ENCODE measurements around the gene BATF3.

Gene BATF3

DNA sequence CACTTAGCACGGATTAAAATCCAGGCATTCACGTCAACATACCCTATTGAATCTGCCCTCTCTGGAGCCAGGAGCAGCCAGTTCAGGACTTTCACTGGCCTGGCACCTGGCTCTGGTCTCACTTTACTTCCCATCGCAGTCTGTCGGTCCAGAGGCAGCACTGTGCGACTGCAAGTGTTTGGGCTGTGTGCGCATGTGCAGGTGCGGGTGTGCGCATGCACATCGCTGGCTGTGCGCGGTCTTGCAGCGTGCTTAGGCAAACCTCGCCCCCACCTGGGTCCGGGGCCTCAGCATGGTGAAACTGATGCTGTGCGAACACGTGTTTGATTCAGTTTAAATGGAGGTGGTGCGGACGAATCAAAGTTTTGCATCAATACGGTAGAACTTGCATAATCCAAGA is 53.1 kb downstream of the BATF3 start:
- 93% methylated on average over 18 of the region's 19 CpGs for WGBS
- Histone ChIP-seq H3K27me3 (ENCODE audit: control insufficient read depth in 1 of 2, insufficient read depth in 1 of 2, low read length in 2 of 2) (peaks cover 0 to 10% of the 10 kb centered on the region in 2 experiments), H4K91ac (ENCODE audit: low read length) (no peak overlapping the region), H3K9ac (ENCODE audit: low read length) (no peak overlapping the region), H2BK12ac (ENCODE audit: low read length in 2 of 2) (no peak overlapping the region), H3K4me1 (ENCODE audit: control insufficient read depth, insufficient read depth, low read depth, low read length) (peaks cover 2% of the 10 kb centered on the region), H2BK15ac (ENCODE audit: low read depth, poor library complexity, severe bottlenecking) (no peak overlapping the region), H3K36me3 (ENCODE audit: control insufficient read depth in 1 of 2, insufficient read depth in 2 of 2, low read depth in 1 of 2, low read length in 2 of 2) (no peaks in the 10 kb centered on the region), H3K27ac (ENCODE audit: low read length, poor library complexity, severe bottlenecking) (no peak overlapping the region), H3K18ac (ENCODE audit: low read depth in 1 of 2, low read length in 2 of 2) (no peak overlapping the region), H3K4ac (ENCODE audit: low read depth in 1 of 2, low read length in 2 of 2) (no peak overlapping the region), H3K9me3 (ENCODE audit: control insufficient read depth, low read length) (no peaks in the 10 kb centered on the region), H2BK120ac (ENCODE audit: low read depth, low read length) (no peak overlapping the region), H3K4me2 (ENCODE audit: low read length, poor library complexity, severe bottlenecking) (no peak overlapping the region), H3K14ac (ENCODE audit: low read length in 2 of 2) (peak overlapping the region in 1 of 2 experiments; percentile 9), H3K79me1 (replicated peaks; ENCODE audit: low read length, poor library complexity, severe bottlenecking) (no peaks in the 10 kb centered on the region), H2BK5ac (ENCODE audit: low read depth, low read length, poor library complexity, severe bottlenecking) (no peak overlapping the region), H3K4me3 (ENCODE audit: insufficient read depth in 1 of 2, low read depth in 1 of 2, low read length in 2 of 2) (no peak overlapping the region), H2AK5ac (ENCODE audit: low read length, severe bottlenecking) (no peak overlapping the region), H3K23ac (ENCODE audit: low read length in 2 of 2) (no peak overlapping the region), H4K8ac (ENCODE audit: low read length) (no peak overlapping the region), H2AFZ (ENCODE audit: low read depth, low read length) (no peak overlapping the region)
- no peak for DNase-seq

DNA sequence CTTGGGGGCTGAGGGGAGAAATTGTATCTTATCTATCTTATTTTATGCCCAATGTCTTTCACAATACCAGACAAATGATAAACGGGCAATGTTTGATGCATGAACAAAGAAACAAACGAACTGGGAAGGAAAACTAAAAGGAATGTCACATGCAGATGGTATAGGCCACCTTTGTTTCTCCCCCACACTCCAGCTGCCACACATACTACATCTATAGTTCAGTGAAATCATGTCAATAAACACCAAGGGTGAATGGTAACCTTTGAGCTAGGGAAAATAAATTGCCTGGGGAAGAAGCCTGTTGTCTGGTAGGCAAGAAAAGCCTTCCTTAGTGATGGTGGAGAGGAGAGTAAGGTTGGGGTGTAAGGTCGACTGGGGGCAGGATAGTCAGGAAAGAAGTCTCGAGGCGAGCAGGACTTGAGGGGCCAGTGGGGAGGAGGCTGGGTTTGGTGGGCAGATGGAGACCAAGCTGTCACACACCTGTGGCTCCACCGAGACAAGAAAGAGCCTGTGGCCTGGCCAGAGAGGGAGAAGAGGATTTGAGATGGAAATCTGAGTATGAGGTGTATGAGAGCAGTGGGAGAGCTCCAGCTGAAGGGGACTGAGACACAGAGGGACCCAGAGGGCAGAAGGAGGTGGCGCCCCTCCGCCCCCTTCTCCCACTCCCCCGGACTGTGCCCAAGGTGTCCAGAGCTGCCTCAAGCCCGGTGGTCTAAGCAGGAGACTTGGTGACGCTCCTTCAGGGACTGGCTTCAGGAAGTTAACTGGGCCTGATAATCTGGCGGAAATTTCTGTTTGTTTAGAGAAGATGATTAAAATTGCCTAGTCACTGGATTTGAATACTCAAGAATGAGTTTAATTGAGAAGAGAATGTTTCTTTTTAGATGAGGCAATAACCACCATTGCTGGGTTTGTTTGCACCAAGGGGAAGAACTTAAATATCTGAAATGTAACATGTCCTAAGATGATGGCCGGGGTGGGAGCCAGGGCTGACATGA is 53.8 kb downstream of the BATF3 start:
- no peak overlapping the region for H3K4ac ChIP-seq (ENCODE audit: low read depth in 1 of 2, low read length in 2 of 2)
- H4K91ac ChIP-seq (ENCODE audit: low read length) = no peak overlapping the region
- 87% methylated on average over 13 of the region's 13 CpGs for whole genome bisulfite sequencing
- no peak for DNase-seq
- H3K14ac ChIP-seq (ENCODE audit: low read length in 2 of 2) = no peak overlapping the region
- H3K79me1 ChIP-seq (replicated peaks; ENCODE audit: low read length, poor library complexity, severe bottlenecking) = no peaks in the 10 kb centered on the region
- H2BK5ac ChIP-seq (ENCODE audit: low read depth, low read length, poor library complexity, severe bottlenecking) = no peak overlapping the region
- no peak overlapping the region for H2BK120ac ChIP-seq (ENCODE audit: low read depth, low read length)
- H3K36me3 ChIP-seq (ENCODE audit: control insufficient read depth in 1 of 2, insufficient read depth in 2 of 2, low read depth in 1 of 2, low read length in 2 of 2) = no peaks in the 10 kb centered on the region
- H3K9me3 ChIP-seq (ENCODE audit: control insufficient read depth, low read length) = no peaks in the 10 kb centered on the region
- no peak overlapping the region for H3K4me3 ChIP-seq (ENCODE audit: insufficient read depth in 1 of 2, low read depth in 1 of 2, low read length in 2 of 2)
- no peak overlapping the region for H3K27ac ChIP-seq (ENCODE audit: low read length, poor library complexity, severe bottlenecking)
- H3K9ac ChIP-seq (ENCODE audit: low read length) = no peak overlapping the region
- no peak overlapping the region for H3K18ac ChIP-seq (ENCODE audit: low read depth in 1 of 2, low read length in 2 of 2)
- peaks cover 2% of the 10 kb centered on the region for H3K4me1 ChIP-seq (ENCODE audit: control insufficient read depth, insufficient read depth, low read depth, low read length)
- H2BK12ac ChIP-seq (ENCODE audit: low read length in 2 of 2) = peak overlapping the region in 1 of 2 experiments; percentile 22
- H3K27me3 ChIP-seq (ENCODE audit: control insufficient read depth in 1 of 2, insufficient read depth in 1 of 2, low read length in 2 of 2) = peaks cover 0 to 10% of the 10 kb centered on the region in 2 experiments
- H4K8ac ChIP-seq (ENCODE audit: low read length) = no peak overlapping the region
- no peak overlapping the region for H2AFZ ChIP-seq (ENCODE audit: low read depth, low read length)
- H3K23ac ChIP-seq (ENCODE audit: low read length in 2 of 2) = no peak overlapping the region
- no peak overlapping the region for H2AK5ac ChIP-seq (ENCODE audit: low read length, severe bottlenecking)
- no peak overlapping the region for H2BK15ac ChIP-seq (ENCODE audit: low read depth, poor library complexity, severe bottlenecking)
- H3K4me2 ChIP-seq (ENCODE audit: low read length, poor library complexity, severe bottlenecking) = no peak overlapping the region

DNA sequence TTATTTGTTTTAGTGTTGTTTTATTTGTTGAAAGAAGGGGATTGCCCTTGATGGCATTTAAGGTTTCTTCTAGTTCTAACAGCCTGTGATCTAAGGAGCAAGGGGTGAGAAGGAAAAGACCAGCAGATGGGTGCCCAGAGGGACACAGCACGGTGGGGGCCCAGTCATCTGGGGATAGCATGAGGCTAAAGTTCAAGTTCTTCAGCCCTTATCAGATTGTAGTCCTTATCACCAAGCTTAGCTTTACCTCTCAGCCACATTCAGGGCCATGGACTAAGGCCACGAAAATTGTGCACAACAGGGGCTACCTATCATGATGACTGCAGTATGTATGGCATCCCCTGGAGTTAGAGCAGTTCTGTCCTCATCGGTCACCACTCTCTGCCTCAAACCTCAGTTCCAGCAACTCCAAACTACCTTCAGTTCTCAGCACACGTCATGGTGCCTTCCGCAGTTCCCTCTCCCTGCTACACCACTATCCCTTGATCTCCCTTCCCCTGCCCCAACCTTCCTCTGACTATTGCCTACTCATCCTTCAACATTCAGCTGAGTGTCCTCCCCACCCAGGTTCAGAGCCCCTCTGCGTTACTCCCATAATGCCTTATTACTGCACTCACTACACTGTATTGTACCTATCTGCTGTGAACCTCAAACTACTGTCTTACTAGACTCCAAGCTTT is 54.6 kb downstream of the BATF3 start:
- WGBS = 81% methylated on average over 6 of the region's 6 CpGs
- peaks cover 5% of the 10 kb centered on the region for H3K9me3 ChIP-seq (ENCODE audit: control insufficient read depth, low read length)
- no peak overlapping the region for H3K4me3 ChIP-seq (ENCODE audit: insufficient read depth in 1 of 2, low read depth in 1 of 2, low read length in 2 of 2)
- no peak overlapping the region for H3K4ac ChIP-seq (ENCODE audit: low read depth in 1 of 2, low read length in 2 of 2)
- no peaks in the 10 kb centered on the region for H3K36me3 ChIP-seq (ENCODE audit: control insufficient read depth in 1 of 2, insufficient read depth in 2 of 2, low read depth in 1 of 2, low read length in 2 of 2)
- H3K79me1 ChIP-seq (replicated peaks; ENCODE audit: low read length, poor library complexity, severe bottlenecking) = no peaks in the 10 kb centered on the region
- peaks cover 8 to 10% of the 10 kb centered on the region in 2 experiments for H3K27me3 ChIP-seq (ENCODE audit: control insufficient read depth in 1 of 2, insufficient read depth in 1 of 2, low read length in 2 of 2)
- no peak overlapping the region for H2BK120ac ChIP-seq (ENCODE audit: low read depth, low read length)
- H2BK15ac ChIP-seq (ENCODE audit: low read depth, poor library complexity, severe bottlenecking) = no peak overlapping the region
- no peak for DNase-seq
- H2AFZ ChIP-seq (ENCODE audit: low read depth, low read length) = no peak overlapping the region
- no peak overlapping the region for H3K23ac ChIP-seq (ENCODE audit: low read length in 2 of 2)
- peaks cover 2% of the 10 kb centered on the region for H3K4me1 ChIP-seq (ENCODE audit: control insufficient read depth, insufficient read depth, low read depth, low read length)
- H3K4me2 ChIP-seq (ENCODE audit: low read length, poor library complexity, severe bottlenecking) = no peak overlapping the region
- no peak overlapping the region for H3K14ac ChIP-seq (ENCODE audit: low read length in 2 of 2)
- H3K27ac ChIP-seq (ENCODE audit: low read length, poor library complexity, severe bottlenecking) = no peak overlapping the region
- no peak overlapping the region for H3K18ac ChIP-seq (ENCODE audit: low read depth in 1 of 2, low read length in 2 of 2)
- H2BK12ac ChIP-seq (ENCODE audit: low read length in 2 of 2) = peak overlapping the region in 1 of 2 experiments; percentile 11
- no peak overlapping the region for H2BK5ac ChIP-seq (ENCODE audit: low read depth, low read length, poor library complexity, severe bottlenecking)
- no peak overlapping the region for H4K8ac ChIP-seq (ENCODE audit: low read length)
- no peak overlapping the region for H3K9ac ChIP-seq (ENCODE audit: low read length)
- H2AK5ac ChIP-seq (ENCODE audit: low read length, severe bottlenecking) = no peak overlapping the region
- H4K91ac ChIP-seq (ENCODE audit: low read length) = no peak overlapping the region

DNA sequence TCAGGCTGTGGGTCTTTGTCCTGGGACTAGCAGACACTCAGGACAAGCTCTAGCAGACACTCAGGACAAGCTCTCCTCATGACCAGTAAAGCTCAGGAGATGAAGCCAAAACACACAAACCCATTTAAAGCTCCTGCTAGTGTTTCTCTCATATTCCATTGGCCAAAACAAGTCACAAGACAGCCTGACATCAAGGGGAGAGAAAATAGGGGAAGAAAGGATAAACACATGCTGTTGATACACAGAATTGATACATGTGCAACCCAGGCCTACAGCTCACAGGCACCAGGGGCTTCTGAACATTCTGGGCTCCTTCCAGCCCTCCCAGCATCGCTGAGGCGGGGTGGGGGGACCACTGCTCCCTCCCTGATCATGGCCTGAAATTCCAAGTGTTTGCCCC is 55.8 kb downstream of the BATF3 start:
- 86% methylated on average over 2 of the region's 2 CpGs for WGBS
- H2BK5ac ChIP-seq (ENCODE audit: low read depth, low read length, poor library complexity, severe bottlenecking) = no peak overlapping the region
- no peak overlapping the region for H4K91ac ChIP-seq (ENCODE audit: low read length)
- H4K8ac ChIP-seq (ENCODE audit: low read length) = no peak overlapping the region
- H2AK5ac ChIP-seq (ENCODE audit: low read length, severe bottlenecking) = no peak overlapping the region
- H2BK12ac ChIP-seq (ENCODE audit: low read length in 2 of 2) = no peak overlapping the region
- no peaks in the 10 kb centered on the region for H3K79me1 ChIP-seq (replicated peaks; ENCODE audit: low read length, poor library complexity, severe bottlenecking)
- H3K27ac ChIP-seq (ENCODE audit: low read length, poor library complexity, severe bottlenecking) = no peak overlapping the region
- H2BK120ac ChIP-seq (ENCODE audit: low read depth, low read length) = no peak overlapping the region
- peaks cover 5% of the 10 kb centered on the region for H3K9me3 ChIP-seq (ENCODE audit: control insufficient read depth, low read length)
- H3K14ac ChIP-seq (ENCODE audit: low read length in 2 of 2) = no peak overlapping the region
- H3K23ac ChIP-seq (ENCODE audit: low read length in 2 of 2) = no peak overlapping the region
- H3K27me3 ChIP-seq (ENCODE audit: control insufficient read depth in 1 of 2, insufficient read depth in 1 of 2, low read length in 2 of 2) = peaks cover 9 to 10% of the 10 kb centered on the region in 2 experiments
- peaks cover 2% of the 10 kb centered on the region for H3K4me1 ChIP-seq (ENCODE audit: control insufficient read depth, insufficient read depth, low read depth, low read length)
- no peak for DNase-seq
- H3K4ac ChIP-seq (ENCODE audit: low read depth in 1 of 2, low read length in 2 of 2) = no peak overlapping the region
- no peaks in the 10 kb centered on the region for H3K36me3 ChIP-seq (ENCODE audit: control insufficient read depth in 1 of 2, insufficient read depth in 2 of 2, low read depth in 1 of 2, low read length in 2 of 2)
- H2AFZ ChIP-seq (ENCODE audit: low read depth, low read length) = no peak overlapping the region
- H3K9ac ChIP-seq (ENCODE audit: low read length) = no peak overlapping the region
- H3K18ac ChIP-seq (ENCODE audit: low read depth in 1 of 2, low read length in 2 of 2) = no peak overlapping the region
- H3K4me2 ChIP-seq (ENCODE audit: low read length, poor library complexity, severe bottlenecking) = no peak overlapping the region
- H2BK15ac ChIP-seq (ENCODE audit: low read depth, poor library complexity, severe bottlenecking) = no peak overlapping the region
- no peak overlapping the region for H3K4me3 ChIP-seq (ENCODE audit: insufficient read depth in 1 of 2, low read depth in 1 of 2, low read length in 2 of 2)
